ENCODE measurements around the gene TRIM33. TPM values are rescaled to one million over a fixed set of nuclear protein-coding genes. Genes with fewer than 3 reads are reported as not detected.

The TRIM33 gene
- total RNA-seq, 1 experiment from 2014 or later: 28.7 TPM

DNA sequence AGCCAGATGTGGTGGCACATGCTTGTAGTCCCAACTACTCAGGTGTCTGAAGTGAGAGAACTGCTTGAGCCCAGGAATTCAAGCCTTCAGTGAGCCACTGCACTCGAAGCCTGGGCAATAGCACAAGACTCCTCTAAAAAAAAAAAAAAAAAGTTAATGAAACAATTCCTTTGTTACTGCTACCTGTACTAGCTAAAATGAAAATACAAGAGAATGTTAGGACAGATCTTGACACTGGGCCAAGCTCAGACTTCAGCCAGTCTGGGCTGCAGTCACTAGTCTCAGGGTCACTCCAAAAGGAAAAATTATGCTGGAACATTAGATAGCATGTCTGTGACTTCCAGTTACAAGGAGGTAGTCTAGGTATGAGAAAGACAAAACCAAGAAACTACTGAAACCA is 56.5 kb downstream of the TRIM33 start:
- Histone ChIP-seq H3K4me3 (ENCODE audit: low read depth, low read length) (no peak overlapping the region), H3K36me3 (ENCODE audit: control insufficient read depth, insufficient read depth, low read length) (no peaks in the 10 kb centered on the region), H3K9me3 (peaks cover 4% of the 10 kb centered on the region; the same call in 1 of the 2 replicates), H3K27me3 (replicated peaks; ENCODE audit: control insufficient read depth, insufficient read depth, low read length) (no peaks in the 10 kb centered on the region), H3K4me1 (peaks cover 40% of the 10 kb centered on the region)
- Mint-ChIP-seq H3K36me3 (ENCODE audit: insufficient read depth, unreplicated experiment) (peaks cover 11% of the 10 kb centered on the region), H3K9me3 (ENCODE audit: unreplicated experiment) (no peaks in the 10 kb centered on the region), H3K4me3 (ENCODE audit: unreplicated experiment) (no peak overlapping the region), H3K27me3 (ENCODE audit: insufficient read depth, unreplicated experiment) (no peaks in the 10 kb centered on the region), H3K27ac (ENCODE audit: unreplicated experiment) (no peak overlapping the region), H3K4me1 (ENCODE audit: low read depth, unreplicated experiment) (peaks cover 18% of the 10 kb centered on the region)
- no peak for DNase-seq
- TF ChIP-seq, protein P1, sequence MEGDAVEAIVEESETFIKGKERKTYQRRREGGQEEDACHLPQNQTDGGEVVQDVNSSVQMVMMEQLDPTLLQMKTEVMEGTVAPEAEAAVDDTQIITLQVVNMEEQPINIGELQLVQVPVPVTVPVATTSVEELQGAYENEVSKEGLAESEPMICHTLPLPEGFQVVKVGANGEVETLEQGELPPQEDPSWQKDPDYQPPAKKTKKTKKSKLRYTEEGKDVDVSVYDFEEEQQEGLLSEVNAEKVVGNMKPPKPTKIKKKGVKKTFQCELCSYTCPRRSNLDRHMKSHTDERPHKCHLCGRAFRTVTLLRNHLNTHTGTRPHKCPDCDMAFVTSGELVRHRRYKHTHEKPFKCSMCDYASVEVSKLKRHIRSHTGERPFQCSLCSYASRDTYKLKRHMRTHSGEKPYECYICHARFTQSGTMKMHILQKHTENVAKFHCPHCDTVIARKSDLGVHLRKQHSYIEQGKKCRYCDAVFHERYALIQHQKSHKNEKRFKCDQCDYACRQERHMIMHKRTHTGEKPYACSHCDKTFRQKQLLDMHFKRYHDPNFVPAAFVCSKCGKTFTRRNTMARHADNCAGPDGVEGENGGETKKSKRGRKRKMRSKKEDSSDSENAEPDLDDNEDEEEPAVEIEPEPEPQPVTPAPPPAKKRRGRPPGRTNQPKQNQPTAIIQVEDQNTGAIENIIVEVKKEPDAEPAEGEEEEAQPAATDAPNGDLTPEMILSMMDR (IDR thresholded peaks at IDR 0.05; ENCODE audit: insufficient read depth in 1 of 2, low read depth in 1 of 2, low read length in 1 of 2, severe bottlenecking in 1 of 2, unreplicated experiment in 1 of 2): no peak
- ChIA-PET POLR2A (interaction anchor here (0.6 kb wide), 1 partner anchor 123 kb away, joined by 10 read pairs; no protein-coding TSS in a partner anchor), CTCF (no interaction called here)
- no TSS peak for BruUV-seq (replicated peaks)
- intact Hi-C loops (cut with micrococcal nuclease; ENCODE audit: unreplicated experiment): no loop called here

DNA sequence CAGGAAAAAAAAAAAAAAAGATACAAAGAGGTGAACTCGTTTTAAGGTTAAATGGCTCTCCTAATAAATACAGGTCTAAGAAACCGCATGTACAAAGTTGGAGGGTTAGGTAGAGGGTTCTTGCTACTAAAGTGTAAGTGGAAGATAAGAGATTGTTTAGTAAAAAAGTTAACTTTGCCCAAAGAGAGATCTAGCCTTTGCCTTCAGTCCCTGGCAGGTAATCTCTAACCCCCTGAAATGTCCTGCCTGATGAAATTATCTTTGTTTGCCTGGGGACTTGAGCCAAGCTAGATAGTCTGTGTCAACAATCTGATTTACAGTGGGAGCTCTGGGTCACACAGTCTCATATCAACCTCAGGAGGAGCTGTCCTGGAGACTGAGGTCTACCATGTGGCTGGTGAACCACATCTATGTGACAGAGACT is 57.6 kb downstream of the TRIM33 start:
- Mint-ChIP-seq H3K36me3 (ENCODE audit: insufficient read depth, unreplicated experiment) (peaks cover 2% of the 10 kb centered on the region), H3K4me3 (ENCODE audit: unreplicated experiment) (no peak overlapping the region), H3K9me3 (ENCODE audit: unreplicated experiment) (no peaks in the 10 kb centered on the region), H3K27me3 (ENCODE audit: insufficient read depth, unreplicated experiment) (no peaks in the 10 kb centered on the region), H3K4me1 (ENCODE audit: low read depth, unreplicated experiment) (peaks cover 18% of the 10 kb centered on the region), H3K27ac (ENCODE audit: unreplicated experiment) (peak overlapping the region; percentile 29)
- CTCF ChIA-PET: interaction anchor here (0.6 kb wide), 1 partner anchor 98 kb away, joined by 3 read pairs; no protein-coding TSS in a partner anchor
- intact Hi-C loops (cut with micrococcal nuclease; ENCODE audit: unreplicated experiment): loop anchor here (1.0 kb wide), 1 partner anchor 13 kb away; no protein-coding TSS in a partner anchor
- POLR2A ChIA-PET: no interaction called here
- Histone ChIP-seq H3K4me1 (peaks cover 34% of the 10 kb centered on the region), H3K27me3 (replicated peaks; ENCODE audit: control insufficient read depth, insufficient read depth, low read length) (no peaks in the 10 kb centered on the region), H3K9me3 (no peaks in the 10 kb centered on the region; the same call in 1 of the 2 replicates), H3K36me3 (ENCODE audit: control insufficient read depth, insufficient read depth, low read length) (no peaks in the 10 kb centered on the region), H3K4me3 (ENCODE audit: low read depth, low read length) (no peak overlapping the region)
- TF ChIP-seq, protein P1 (IDR thresholded peaks at IDR 0.05; ENCODE audit: insufficient read depth in 1 of 2, low read depth in 1 of 2, low read length in 1 of 2, severe bottlenecking in 1 of 2, unreplicated experiment in 1 of 2): no peak
- DNase-seq: peak; percentile 41 to 59
- BruUV-seq (replicated peaks): no TSS peak

DNA sequence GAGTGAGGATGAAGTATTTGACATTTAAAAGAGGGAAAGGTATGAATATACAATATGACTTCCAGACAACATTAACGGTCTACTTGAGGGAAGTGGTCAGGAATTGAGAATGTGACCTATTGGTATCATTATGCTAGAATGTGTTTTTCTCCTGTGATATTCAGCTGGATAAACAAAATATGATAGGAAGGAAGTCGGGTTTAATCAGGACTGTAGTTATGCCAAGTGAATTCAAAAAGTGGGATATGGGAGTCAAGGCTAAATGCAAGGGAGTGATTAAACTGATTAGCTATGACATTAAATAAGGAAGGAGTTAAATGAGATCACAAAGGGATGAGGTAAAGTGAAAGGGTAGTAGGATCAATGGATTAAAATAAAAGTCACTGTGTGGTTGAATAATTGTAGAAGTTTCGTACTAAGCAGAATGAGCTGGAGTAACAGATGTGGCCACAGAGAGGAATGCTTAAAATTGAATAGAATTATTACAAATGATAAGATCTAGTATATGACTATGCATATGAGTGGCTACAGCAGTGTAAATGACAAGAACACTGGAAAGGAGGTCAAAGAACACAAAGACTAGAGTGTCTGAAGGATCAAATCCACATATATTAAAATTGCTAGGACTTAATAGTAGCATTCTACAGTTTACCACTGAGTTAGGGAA is 62.5 kb downstream of the TRIM33 start:
- no peak overlapping the region for H3K4me3 ChIP-seq (ENCODE audit: low read depth, low read length)
- Mint-ChIP-seq H3K27me3 (ENCODE audit: insufficient read depth, unreplicated experiment) (no peaks in the 10 kb centered on the region), H3K36me3 (ENCODE audit: insufficient read depth, unreplicated experiment) (peaks cover 19% of the 10 kb centered on the region), H3K4me1 (ENCODE audit: low read depth, unreplicated experiment) (peaks cover 11% of the 10 kb centered on the region), H3K27ac (ENCODE audit: unreplicated experiment) (no peak overlapping the region), H3K9me3 (ENCODE audit: unreplicated experiment) (no peaks in the 10 kb centered on the region), H3K4me3 (ENCODE audit: unreplicated experiment) (no peak overlapping the region)
- no peaks in the 10 kb centered on the region for H3K36me3 ChIP-seq (ENCODE audit: control insufficient read depth, insufficient read depth, low read length)
- intact Hi-C loops (cut with micrococcal nuclease; ENCODE audit: unreplicated experiment): no loop called here
- peaks cover 5% of the 10 kb centered on the region; the same call in 1 of the 2 replicates for H3K4me1 ChIP-seq
- CTCF ChIA-PET: no interaction called here
- no peaks in the 10 kb centered on the region for H3K27me3 ChIP-seq (replicated peaks; ENCODE audit: control insufficient read depth, insufficient read depth, low read length)
- POLR2A ChIA-PET: no interaction called here
- DNase-seq: no peak
- TF ChIP-seq, protein P1 (IDR thresholded peaks at IDR 0.05; ENCODE audit: insufficient read depth in 1 of 2, low read depth in 1 of 2, low read length in 1 of 2, severe bottlenecking in 1 of 2, unreplicated experiment in 1 of 2): no peak
- no TSS peak for BruUV-seq (replicated peaks)
- H3K9me3 ChIP-seq: no peaks in the 10 kb centered on the region
